Inflammatory macrophage treated with lipopolysaccharide for 1 hour (primary cell): ENCODE results near the gene SOX13.
A peak's percentile ranks its signal among the peaks of the same experiment; 100 is the strongest.
"Not testable (repeated sequence)": the region's sequence is repeated elsewhere in the genome, so short reads cannot be mapped to it uniquely, and the experiment has no call there.

Experiments
- DNase-seq, 2 donors: peaks; one replicate each; pipeline ENCODE4 v3.0.0-alpha.2; 2020 to 2022

SOX13 gene

GRCh38 chr1:204087893-204088528 lies 15.1 kb downstream of the SOX13 start:
- no peak for DNase-seq

GRCh38 chr1:204088596-204088995 lies 15.7 kb downstream of the SOX13 start:
- DNase-seq = no peak

GRCh38 chr1:204089044-204089751 lies 16.3 kb downstream of the SOX13 start:
- no peak for DNase-seq

- not testable (repeated sequence) for DNase-seq
Measured at GRCh38 chr1:204090132-204090531, 17.2 kb downstream of the SOX13 start.

- no peak for DNase-seq
Measured at GRCh38 chr1:204091066-204091465, 18.2 kb downstream of the SOX13 start.

- DNase-seq = no peak
Measured at GRCh38 chr1:204091787-204092312, 18.9 kb downstream of the SOX13 start.

- DNase-seq = no peak
Measured at GRCh38 chr1:204092632-204093420, 19.9 kb downstream of the SOX13 start.

- DNase-seq = no peak
Measured at GRCh38 chr1:204093421-204093717, 20.5 kb downstream of the SOX13 start.

GRCh38 chr1:204093781-204094180 lies 20.9 kb downstream of the SOX13 start:
- DNase-seq = no peak

GRCh38 chr1:204094313-204094729 lies 21.4 kb downstream of the SOX13 start:
- no peak for DNase-seq

- DNase-seq = no peak
Measured at GRCh38 chr1:204094856-204095634, 22.1 kb downstream of the SOX13 start.

- DNase-seq = no peak
Measured at GRCh38 chr1:204096931-204097330, 24.0 kb downstream of the SOX13 start.

- no peak for DNase-seq
Measured at GRCh38 chr1:204098683-204099082, 25.8 kb downstream of the SOX13 start.

- not testable (repeated sequence) for DNase-seq
Measured at GRCh38 chr1:204099754-204100153, 26.8 kb downstream of the SOX13 start.

- DNase-seq = no peak
Measured at GRCh38 chr1:204102029-204102611, 29.2 kb downstream of the SOX13 start.

GRCh38 chr1:204102739-204103430 lies 30.0 kb downstream of the SOX13 start:
- peak; percentile 20 to 47 for DNase-seq

- no peak for DNase-seq
Measured at GRCh38 chr1:204103431-204103741, 30.5 kb downstream of the SOX13 start.

GRCh38 chr1:204104331-204105130 lies 31.6 kb downstream of the SOX13 start:
- no peak for DNase-seq

GRCh38 chr1:204105131-204105515 lies 32.2 kb downstream of the SOX13 start:
- no peak for DNase-seq

- DNase-seq = no peak
Measured at GRCh38 chr1:204106825-204107224, 33.9 kb downstream of the SOX13 start.

GRCh38 chr1:204107892-204108291 lies 35.0 kb downstream of the SOX13 start:
- no peak for DNase-seq
